CD14-positive monocyte (primary cell): ENCODE measurements around the gene LRRC55. TPM values are rescaled to one million over a fixed set of nuclear protein-coding genes. Genes with fewer than 3 reads are reported as not detected.

ENCODE experiments used
- DNase-seq, 3 donors: peaks; one replicate each; pipeline ENCODE4 v3.0.0-alpha.2; 2011 to 2022
- H2AFZ ChIP-seq: 2 replicates; pipeline ENCODE4 v1.6.0; 2012; ENCODE audit warnings: mild to moderate bottlenecking, low read depth, low read length, inconsistent platforms; ENCODE audit not compliant: insufficient read depth, poor library complexity, severe bottlenecking
- H3K27ac ChIP-seq, 2 donors: 1 replicate in 1 of 2; 2 replicates in 1 of 2; pipeline ENCODE4 v1.5.1; 2012 to 2013; ENCODE audit warnings: low read length in 2 of 2, control low read depth in 1 of 2, inconsistent platforms in 1 of 2, low read depth in 1 of 2, mild to moderate bottlenecking in 1 of 2
- H3K27me3 ChIP-seq, 2 donors: one replicate each; pipeline versions ENCODE4 v1.6.0 to v1.6.1; 2011 to 2013; ENCODE audit warnings: low read length in 2 of 2; ENCODE audit not compliant: control insufficient read depth in 2 of 2, insufficient read depth in 2 of 2
- H3K36me3 ChIP-seq, 2 donors: replicated peaks in 1 of 2; 1 replicate in 1 of 2; 2 replicates in 1 of 2; pipeline versions ENCODE4 v1.5.1 to v1.6.1; 2012 to 2013; ENCODE audit warnings: low read length in 2 of 2, control low read depth in 1 of 2, inconsistent platforms in 1 of 2, mild to moderate bottlenecking in 1 of 2; ENCODE audit not compliant: insufficient read depth in 2 of 2, control insufficient read depth in 1 of 2
- H3K4me1 ChIP-seq, 2 donors: 1 replicate in 1 of 2; 2 replicates in 1 of 2; pipeline versions ENCODE4 v1.5.1 to v1.6.1; 2012 to 2013; ENCODE audit warnings: low read length in 2 of 2, control low read depth in 1 of 2, inconsistent platforms in 1 of 2, mild to moderate bottlenecking in 1 of 2, moderate library complexity in 1 of 2; ENCODE audit not compliant: insufficient read depth in 2 of 2, control insufficient read depth in 1 of 2
- H3K4me2 ChIP-seq: replicated peaks from 2 replicates; pipeline ENCODE3; 2012; ENCODE audit warnings: low read length, moderate library complexity, mild to moderate bottlenecking; ENCODE audit not compliant: poor library complexity, severe bottlenecking; ENCODE audit errors: extremely low read depth
- H3K4me3 ChIP-seq, 3 experiments: fragments of 200-600 bp in 1 of 3; sonication (generic) in 1 of 3; replicated peaks in 1 of 3; 1 replicate in 2 of 3; 2 replicates in 1 of 3; pipeline ENCODE4 v1.5.1; 2011 to 2013; ENCODE audit warnings: low read length in 3 of 3, mild to moderate bottlenecking in 3 of 3, control low read depth in 2 of 3, low read depth in 2 of 3, inconsistent platforms in 1 of 3, moderate library complexity in 1 of 3
- H3K79me2 ChIP-seq: 2 replicates; pipeline ENCODE4 v1.6.0; 2012; ENCODE audit warnings: mild to moderate bottlenecking, control low read depth, inconsistent platforms, low read length, moderate library complexity; ENCODE audit not compliant: insufficient read depth
- H3K9ac ChIP-seq: 2 replicates; pipeline ENCODE4 v1.6.0; 2017; ENCODE audit warnings: low read length, mild to moderate bottlenecking; ENCODE audit not compliant: insufficient read depth, poor library complexity, severe bottlenecking
- H3K9me3 ChIP-seq, 2 donors: replicated peaks in 1 of 2; 1 replicate in 1 of 2; 2 replicates in 1 of 2; pipeline versions ENCODE4 v1.5.1 to v1.6.1; 2012 to 2013; ENCODE audit warnings: low read length in 2 of 2, control low read depth in 1 of 2; ENCODE audit not compliant: control insufficient read depth in 1 of 2, insufficient read depth in 1 of 2
- H4K20me1 ChIP-seq: 2 replicates; pipeline ENCODE4 v1.6.0; 2012; ENCODE audit warnings: mild to moderate bottlenecking, low read length, control low read depth, moderate library complexity; ENCODE audit not compliant: insufficient read depth
- H3K27ac Mint-ChIP-seq, 7 donors: one replicate each; pipeline ENCODE4 v1.8.0; 2020; ENCODE audit warnings: mild to moderate bottlenecking in 7 of 7, mixed read lengths in 7 of 7, moderate library complexity in 6 of 7, inconsistent platforms in 2 of 7
- H3K27me3 Mint-ChIP-seq, 3 donors: one replicate each; pipeline ENCODE4 v1.8.0; 2021 to 2022; ENCODE audit warnings: low read depth in 3 of 3, mild to moderate bottlenecking in 3 of 3, mixed read lengths in 3 of 3, moderate library complexity in 3 of 3, inconsistent platforms in 1 of 3
- H3K36me3 Mint-ChIP-seq, 2 donors: one replicate each; pipeline ENCODE4 v1.8.0; 2020; ENCODE audit warnings: mixed read lengths in 2 of 2, inconsistent platforms in 1 of 2, mild to moderate bottlenecking in 1 of 2
- H3K4me1 Mint-ChIP-seq: one replicate; pipeline ENCODE4 v1.8.0; 2020; ENCODE audit warnings: mild to moderate bottlenecking, mixed read lengths
- H3K4me3 Mint-ChIP-seq, 2 donors: one replicate each; pipeline ENCODE4 v1.8.0; 2020; ENCODE audit warnings: mild to moderate bottlenecking in 2 of 2, mixed read lengths in 2 of 2, moderate library complexity in 1 of 2
- H3K9me3 Mint-ChIP-seq, 7 donors: one replicate each; pipeline ENCODE4 v1.8.0; 2020 to 2022; ENCODE audit warnings: mixed read lengths in 7 of 7, mild to moderate bottlenecking in 6 of 7, moderate library complexity in 6 of 7, inconsistent platforms in 2 of 7
- WGBS: methylation state at CpG from one replicate; pipeline ENCODE4 v1.1.5; 2013; ENCODE audit warnings: missing lambda C conversion rate; ENCODE audit not compliant: insufficient coverage; 5-methylcytosine and 5-hydroxymethylcytosine counted together
- intact Hi-C, 2 donors: fragments of 100-400 bp; cut with micrococcal nuclease; formaldehyde crosslinking; loops; one replicate each; pipeline versions ENCODE4 v1.15.0 to v1.15.1; 2023
- polyA plus RNA-seq, 3 donors: library from polyadenylated mRNA; depleted of rRNA in 1 of 3; unstranded in 2 of 3; stranded (reverse) in 1 of 3; fragments of 300-500 nt in 2 of 3; fragments of >200 nt in 1 of 3; fragmentation: Illumina TruSeq in 2 of 3; gene quantifications; 1 replicate in 2 of 3; 2 replicates in 1 of 3; pipeline ENCODE4 v1.2.3, GENCODE V29; 2012 to 2021
- TF ChIP-seq, protein P1 (sequence below): fragments of 200-600 bp; IDR thresholded peaks from one replicate; pipeline ENCODE4 v1.8.0; 2022; ENCODE audit warnings: antibody characterized with exemption, mild to moderate bottlenecking

LRRC55 gene
- polyA plus RNA-seq, 3 donors, result not detected

- peaks cover 0 to 9% (median 7%) of the 10 kb centered on the region in 7 donors for H3K9me3 Mint-ChIP-seq
- Histone ChIP-seq H3K79me2 (no peaks in the 10 kb centered on the region), H2AFZ (no peak overlapping the region), H3K9ac (no peak overlapping the region), H4K20me1 (no peaks in the 10 kb centered on the region), H3K27me3 (peaks cover 3 to 4% of the 10 kb centered on the region in 2 donors), H3K4me1 (peaks cover 13 to 16% of the 10 kb centered on the region in 2 donors), H3K4me2 (no peak overlapping the region), H3K27ac (no peak overlapping the region), H3K36me3 (no peaks in the 10 kb centered on the region), H3K4me3 (peak overlapping the region in 1 of 3 experiments; percentile 20), H3K9me3 (no peaks in the 10 kb centered on the region)
- TF ChIP-seq, protein P1, sequence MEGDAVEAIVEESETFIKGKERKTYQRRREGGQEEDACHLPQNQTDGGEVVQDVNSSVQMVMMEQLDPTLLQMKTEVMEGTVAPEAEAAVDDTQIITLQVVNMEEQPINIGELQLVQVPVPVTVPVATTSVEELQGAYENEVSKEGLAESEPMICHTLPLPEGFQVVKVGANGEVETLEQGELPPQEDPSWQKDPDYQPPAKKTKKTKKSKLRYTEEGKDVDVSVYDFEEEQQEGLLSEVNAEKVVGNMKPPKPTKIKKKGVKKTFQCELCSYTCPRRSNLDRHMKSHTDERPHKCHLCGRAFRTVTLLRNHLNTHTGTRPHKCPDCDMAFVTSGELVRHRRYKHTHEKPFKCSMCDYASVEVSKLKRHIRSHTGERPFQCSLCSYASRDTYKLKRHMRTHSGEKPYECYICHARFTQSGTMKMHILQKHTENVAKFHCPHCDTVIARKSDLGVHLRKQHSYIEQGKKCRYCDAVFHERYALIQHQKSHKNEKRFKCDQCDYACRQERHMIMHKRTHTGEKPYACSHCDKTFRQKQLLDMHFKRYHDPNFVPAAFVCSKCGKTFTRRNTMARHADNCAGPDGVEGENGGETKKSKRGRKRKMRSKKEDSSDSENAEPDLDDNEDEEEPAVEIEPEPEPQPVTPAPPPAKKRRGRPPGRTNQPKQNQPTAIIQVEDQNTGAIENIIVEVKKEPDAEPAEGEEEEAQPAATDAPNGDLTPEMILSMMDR, result no peak
- H3K27ac Mint-ChIP-seq, result peak overlapping the region in 6 of 7 donors; percentile 10 to 70 (median 56)
- 27% methylated on average over 5 of the region's 6 CpGs for WGBS
- DNase-seq, result peak; percentile 18 to 56 (median 51)
- H3K27me3 Mint-ChIP-seq, result peaks cover 2 to 4% (median 2%) of the 10 kb centered on the region in 3 donors
- intact Hi-C loops, result no loop called here
- H3K4me3 Mint-ChIP-seq, result no peak overlapping the region
- H3K36me3 Mint-ChIP-seq, result no peaks in the 10 kb centered on the region
- peaks cover 20% of the 10 kb centered on the region for H3K4me1 Mint-ChIP-seq
Measured at GRCh38 chr11:57219021-57219627, 37.4 kb downstream of the LRRC55 start.

DNA sequence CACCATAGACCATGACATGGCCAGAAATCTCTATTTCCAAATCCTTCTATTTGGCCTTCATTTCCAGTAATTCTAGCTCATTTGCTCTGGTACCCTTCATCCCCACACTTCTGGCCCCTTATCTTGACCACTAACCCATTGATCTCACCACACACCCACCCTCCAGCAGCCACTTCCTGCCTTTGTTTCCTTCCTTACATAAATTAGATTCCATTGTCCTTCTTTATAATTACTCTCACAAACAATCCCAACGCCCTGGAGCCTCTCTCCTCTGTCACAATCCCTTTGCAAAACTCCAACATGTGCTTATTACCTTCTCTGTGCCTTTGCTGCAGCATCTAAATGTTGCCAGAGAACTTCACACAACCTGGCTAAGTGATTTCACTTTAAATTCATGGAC is 40.5 kb downstream of the LRRC55 start:
- no peak overlapping the region for H2AFZ ChIP-seq
- Mint-ChIP-seq H3K36me3 (no peaks in the 10 kb centered on the region), H3K9me3 (peaks cover 0 to 9% (median 7%) of the 10 kb centered on the region in 7 donors), H3K4me3 (no peak overlapping the region), H3K27ac (no peak overlapping the region), H3K4me1 (peaks cover 17% of the 10 kb centered on the region), H3K27me3 (peaks cover 0 to 4% (median 2%) of the 10 kb centered on the region in 3 donors)
- no peak for DNase-seq
- no peaks in the 10 kb centered on the region for H3K9me3 ChIP-seq
- no peak overlapping the region for H3K4me3 ChIP-seq
- no peaks in the 10 kb centered on the region for H3K36me3 ChIP-seq
- no peaks in the 10 kb centered on the region for H3K79me2 ChIP-seq
- no peaks in the 10 kb centered on the region for H4K20me1 ChIP-seq
- peaks cover 13 to 14% of the 10 kb centered on the region in 2 donors for H3K4me1 ChIP-seq
- H3K4me2 ChIP-seq, result no peak overlapping the region
- TF ChIP-seq, protein P1, result no peak
- no peak overlapping the region for H3K27ac ChIP-seq
- intact Hi-C loops, result no loop called here
- H3K9ac ChIP-seq, result no peak overlapping the region
- H3K27me3 ChIP-seq, result peaks cover 6 to 10% of the 10 kb centered on the region in 2 donors
- 13% methylated on average over 1 of the region's 1 CpG for WGBS
